SK-N-MC (cell line): ENCODE measurements around the gene SRGAP3.

Experiments
- DNase-seq: peaks from one replicate; pipeline ENCODE4 v3.0.0-alpha.2; 2011; ENCODE audit warnings: low read depth, low spot score
- H3K27ac ChIP-seq: fragments of 200-600 bp; sonication (generic); 2 replicates; pipeline ENCODE4 v1.5.1; 2016; ENCODE audit warnings: mixed run types
- H3K36me3 ChIP-seq: fragments of 200-600 bp; sonication (generic); 2 replicates; pipeline ENCODE4 v1.6.1; 2017; ENCODE audit warnings: antibody characterized with exemption, low read length, mixed read lengths; ENCODE audit not compliant: insufficient read depth
- H3K4me3 ChIP-seq: fragments of 200-600 bp; sonication (generic); 2 replicates; pipeline ENCODE4 v1.5.1; 2016
- H3K9ac ChIP-seq: fragments of 200-600 bp; sonication (generic); 2 replicates; pipeline ENCODE4 v1.8.0; 2017; ENCODE audit warnings: mixed run types, mixed read lengths; ENCODE audit not compliant: insufficient read length
- H3K9me3 ChIP-seq: fragments of 200-600 bp; sonication (generic); 2 replicates; pipeline ENCODE4 v1.6.1; 2017; ENCODE audit warnings: low read depth, mild to moderate bottlenecking, antibody characterized with exemption, low read length, moderate library complexity, mixed read lengths
- EZH2 ChIP-seq: fragments of 200-600 bp; sonication (generic); IDR thresholded peaks from one replicate; pipeline ENCODE4 v1.6.1; 2017; ENCODE audit warnings: antibody characterized with exemption
- FOXP2 ChIP-seq: optimal IDR thresholded peaks from 2 replicates; pipeline ENCODE3; 2011; ENCODE audit warnings: mild to moderate bottlenecking, moderate library complexity; ENCODE audit not compliant: insufficient read depth; ENCODE audit errors: extremely low read length, control extremely low read depth
- POLR2AphosphoS5 ChIP-seq: IDR thresholded peaks from 2 replicates; pipeline ENCODE4 v1.6.1; 2012; ENCODE audit warnings: mild to moderate bottlenecking, low read depth, low read length, borderline replicate concordance

The SRGAP3 gene

GRCh38 chr3:9173445-9173844, 76.0 kb downstream of the SRGAP3 start:
- no peak overlapping the region for H3K27ac ChIP-seq
- H3K9ac ChIP-seq = no peak overlapping the region
- H3K4me3 ChIP-seq = no peak overlapping the region
- no peaks in the 10 kb centered on the region for H3K36me3 ChIP-seq
- no peaks in the 10 kb centered on the region for H3K9me3 ChIP-seq
- no peak for DNase-seq
- TF ChIP-seq FOXP2 = no peak

DNA sequence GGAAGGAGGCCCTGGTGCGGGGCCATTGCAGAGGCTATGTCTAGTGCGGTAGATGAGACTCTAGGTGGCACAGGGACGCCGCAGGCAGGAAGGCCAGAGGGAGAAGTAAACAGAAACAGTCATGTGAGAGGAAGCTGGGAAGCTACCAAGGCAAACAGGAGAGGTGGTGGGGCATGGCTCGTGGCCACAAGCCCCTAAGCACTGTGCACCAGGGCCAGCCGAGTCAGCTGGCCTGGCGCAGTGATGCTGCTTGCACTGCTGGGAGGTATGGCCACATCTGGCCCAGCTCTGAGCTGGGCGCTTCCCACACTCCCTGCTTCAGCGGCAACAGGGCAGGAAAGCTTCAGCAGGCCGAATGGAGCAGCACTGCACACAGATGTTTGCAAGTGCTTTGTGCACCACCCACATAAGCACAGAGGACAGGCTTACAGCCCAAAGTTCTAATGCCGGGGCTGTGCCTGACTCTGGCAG, 76.6 kb downstream of the SRGAP3 start:
- DNase-seq = no peak

DNA sequence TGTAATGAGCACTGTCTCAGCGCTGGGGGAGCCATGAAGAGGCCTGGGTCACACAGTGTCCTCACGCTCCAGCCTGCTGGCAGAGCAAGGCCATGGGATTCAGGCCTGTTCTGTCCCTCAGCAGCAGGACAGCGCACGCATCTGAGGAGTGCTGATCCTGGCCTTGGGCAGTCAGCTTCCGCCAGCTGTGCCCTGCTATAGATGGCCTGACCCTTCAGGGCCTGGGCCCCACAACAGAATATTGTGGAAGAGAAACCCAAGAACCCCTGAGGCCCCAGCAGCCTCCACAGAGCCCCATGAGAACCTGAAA, 78.6 kb downstream of the SRGAP3 start:
- H3K9ac ChIP-seq = no peak overlapping the region
- H3K27ac ChIP-seq = no peak overlapping the region
- no peak for DNase-seq
- TF ChIP-seq POLR2AphosphoS5 (no peak), FOXP2 (no peak), EZH2 (no peak)
- H3K36me3 ChIP-seq = no peaks in the 10 kb centered on the region
- no peak overlapping the region for H3K4me3 ChIP-seq
- no peaks in the 10 kb centered on the region for H3K9me3 ChIP-seq

More for the DNA sequence above, 76.6 kb downstream of the SRGAP3 start:
- no peaks in the 10 kb centered on the region for H3K9me3 ChIP-seq
- TF ChIP-seq EZH2 (no peak), FOXP2 (no peak), POLR2AphosphoS5 (no peak)
- H3K27ac ChIP-seq = no peak overlapping the region
- H3K36me3 ChIP-seq = no peaks in the 10 kb centered on the region
- no peak overlapping the region for H3K4me3 ChIP-seq
- H3K9ac ChIP-seq = no peak overlapping the region

- H3K9ac ChIP-seq = no peak overlapping the region
- TF ChIP-seq FOXP2 = no peak
- no peak for TF ChIP-seq EZH2
- no peak for TF ChIP-seq POLR2AphosphoS5
- DNase-seq = no peak
- no peak overlapping the region for H3K4me3 ChIP-seq
- no peak overlapping the region for H3K27ac ChIP-seq
- no peaks in the 10 kb centered on the region for H3K36me3 ChIP-seq
- H3K9me3 ChIP-seq = no peaks in the 10 kb centered on the region
These were observed 79.2 kb downstream of the SRGAP3 start for GRCh38 chr3:9169956-9170850.

DNA sequence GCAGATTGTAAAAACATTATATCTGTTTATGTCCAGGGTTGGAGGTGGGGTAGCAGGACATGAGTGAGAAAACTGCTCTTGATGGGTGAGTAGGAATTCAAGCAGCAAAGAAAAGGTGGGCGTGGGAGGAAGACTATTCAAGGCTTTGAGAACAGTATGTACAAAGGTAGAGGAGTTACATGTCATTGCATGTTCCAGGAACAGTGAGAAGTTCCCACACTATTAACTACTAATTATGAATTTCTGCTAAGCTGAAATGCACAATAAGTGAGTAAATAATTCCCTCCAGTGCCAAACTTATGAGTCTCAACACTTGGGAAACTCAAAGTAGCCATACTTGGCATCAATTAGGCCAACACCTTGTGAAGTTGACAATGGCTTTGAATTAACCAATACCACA, 80.1 kb downstream of the SRGAP3 start:
- Histone ChIP-seq H3K9me3 (no peaks in the 10 kb centered on the region), H3K4me3 (no peak overlapping the region), H3K27ac (no peak overlapping the region), H3K36me3 (no peaks in the 10 kb centered on the region), H3K9ac (no peak overlapping the region)
- DNase-seq = no peak
- TF ChIP-seq POLR2AphosphoS5 (no peak), FOXP2 (no peak)

GRCh38 chr3:9168241-9168741, 81.2 kb downstream of the SRGAP3 start:
- no peak for DNase-seq
- TF ChIP-seq EZH2 (no peak), POLR2AphosphoS5 (no peak), FOXP2 (no peak)

GRCh38 chr3:9167222-9167621, 82.2 kb downstream of the SRGAP3 start:
- H3K4me3 ChIP-seq = no peak overlapping the region
- no peak overlapping the region for H3K9ac ChIP-seq
- H3K36me3 ChIP-seq = no peaks in the 10 kb centered on the region
- TF ChIP-seq POLR2AphosphoS5 (no peak), FOXP2 (no peak), EZH2 (no peak)
- no peaks in the 10 kb centered on the region for H3K9me3 ChIP-seq
- no peak for DNase-seq
- H3K27ac ChIP-seq = no peak overlapping the region

More at GRCh38 chr3:9168241-9168741, 81.2 kb downstream of the SRGAP3 start:
- no peak overlapping the region for H3K27ac ChIP-seq
- H3K4me3 ChIP-seq = no peak overlapping the region
- no peak overlapping the region for H3K9ac ChIP-seq
- no peaks in the 10 kb centered on the region for H3K9me3 ChIP-seq
- no peaks in the 10 kb centered on the region for H3K36me3 ChIP-seq

- TF ChIP-seq POLR2AphosphoS5 (no peak), FOXP2 (no peak)
These were observed 84.0 kb downstream of the SRGAP3 start for GRCh38 chr3:9165421-9165820.

GRCh38 chr3:9163289-9163688, 86.2 kb downstream of the SRGAP3 start:
- Histone ChIP-seq H3K36me3 (no peaks in the 10 kb centered on the region), H3K9me3 (no peaks in the 10 kb centered on the region), H3K9ac (no peak overlapping the region), H3K27ac (no peak overlapping the region), H3K4me3 (no peak overlapping the region)
- no peak for DNase-seq
- no peak for TF ChIP-seq POLR2AphosphoS5
- no peak for TF ChIP-seq EZH2
- no peak for TF ChIP-seq FOXP2

More at GRCh38 chr3:9165421-9165820, 84.0 kb downstream of the SRGAP3 start:
- no peak overlapping the region for H3K27ac ChIP-seq
- H3K9ac ChIP-seq = no peak overlapping the region
- H3K36me3 ChIP-seq = no peaks in the 10 kb centered on the region
- DNase-seq = no peak
- H3K4me3 ChIP-seq = no peak overlapping the region
- H3K9me3 ChIP-seq = no peaks in the 10 kb centered on the region
